ENCODE results near the gene FEV.
"Not testable (repeated sequence)": the region's sequence is repeated elsewhere in the genome, so short reads cannot be mapped to it uniquely, and the experiment has no call there.

FEV gene

GRCh38 chr2:218931751-218932150 is 53.2 kb downstream of the FEV start:
- not testable (repeated sequence) for DNase-seq (ENCODE audit: low spot score)

All from iPS-NIHi11 (cell line).